ENCODE data around the gene BMP10. TPM values are rescaled to one million over a fixed set of nuclear protein-coding genes. Genes with fewer than 3 reads are reported as not detected.
"Not testable (repeated sequence)": the region's sequence is repeated elsewhere in the genome, so short reads cannot be mapped to it uniquely, and the experiment has no call there.

The BMP10 gene
- total RNA-seq, 1 experiment from 2014 or later = not detected

DNA sequence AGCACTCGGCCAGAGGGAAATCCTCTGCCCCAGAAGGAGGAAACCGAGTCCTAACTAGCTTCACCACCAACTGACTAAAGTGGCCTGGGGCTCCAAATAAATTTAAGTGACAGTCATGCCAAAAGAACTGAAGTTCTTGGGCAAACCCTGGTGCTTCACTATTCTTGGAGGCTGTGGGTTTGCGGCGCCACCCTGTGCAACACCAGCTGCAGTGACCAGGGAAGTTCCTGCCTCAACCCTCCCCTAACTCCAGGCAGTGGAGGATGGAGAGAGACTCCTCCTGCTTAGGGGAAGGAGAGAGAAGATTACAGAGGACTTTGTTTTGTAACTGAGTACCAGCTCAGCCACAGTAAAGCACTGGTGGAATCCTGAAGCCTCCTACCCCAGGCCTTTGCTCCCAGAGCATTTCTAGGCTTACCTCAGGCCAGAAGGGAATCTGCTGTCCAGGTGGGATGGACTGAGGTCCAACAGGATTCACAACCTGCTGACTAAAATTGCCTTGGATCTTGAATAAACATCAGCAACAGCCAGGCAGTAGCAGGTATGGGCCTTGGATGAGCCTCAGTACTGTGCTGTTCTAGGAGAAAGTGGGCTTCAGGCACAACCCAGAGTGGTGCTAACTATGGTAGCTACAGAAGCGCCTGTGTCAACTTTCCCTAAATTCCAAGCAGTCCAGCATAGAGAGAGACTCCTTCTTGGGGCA lies 29.4 kb upstream of the BMP10 start:
- Histone ChIP-seq H3K4me3 (ENCODE audit: low read length) (no peak overlapping the region), H3K9me2 (replicated peaks; ENCODE audit: low read length) (no peaks in the 10 kb centered on the region), H3K9ac (ENCODE audit: low read length) (no peak overlapping the region), H3K27ac (ENCODE audit: low read length) (no peak overlapping the region), H4K20me1 (ENCODE audit: low read length) (no peaks in the 10 kb centered on the region), H3K4me1 (ENCODE audit: insufficient read depth, low read length) (peaks cover 9% of the 10 kb centered on the region; the same call in 1 of the 2 replicates), H3K4me2 (ENCODE audit: low read length) (no peak overlapping the region), H3K79me2 (ENCODE audit: low read length) (no peaks in the 10 kb centered on the region), H3K36me3 (ENCODE audit: low read depth, low read length) (no peaks in the 10 kb centered on the region), H3F3A (ENCODE audit: low read length, unreplicated experiment) (no peaks in the 10 kb centered on the region), H3K27me3 (ENCODE audit: low read length) (no peaks in the 10 kb centered on the region), H3K9me3 (ENCODE audit: low read length) (0 out of 2 replicates have a peak, but pooled peaks cover 5% of the 10 kb centered on the region), H2AFZ (ENCODE audit: low read length) (no peak overlapping the region)
- ATAC-seq (no peak), DNase-seq (no peak)
- ChIA-PET CTCF (no interaction called here), POLR2A (ENCODE audit: unreplicated experiment) (no interaction called here)
- BruUV-seq (replicated peaks) = no TSS peak
- TF ChIP-seq EZH2phosphoT487 (IDR thresholded peaks at IDR 0.05; ENCODE audit: borderline replicate concordance, low read length) (no peak), EZH2 (IDR thresholded peaks at IDR 0.05; ENCODE audit: low read length, unreplicated experiment) (no peak), CTCF (conservative IDR thresholded peaks at IDR 0.05; ENCODE audit: low read depth, low read length) (no peak)
- intact Hi-C loops (cut with micrococcal nuclease) = no loop called here

- H3K27me3 ChIP-seq (ENCODE audit: low read length); DNase-seq; H3K4me1 ChIP-seq (ENCODE audit: insufficient read depth, low read length); H2AFZ ChIP-seq (ENCODE audit: low read length); CTCF ChIA-PET; H3K4me2 ChIP-seq (ENCODE audit: low read length); H3K79me2 ChIP-seq (ENCODE audit: low read length); H3F3A ChIP-seq (ENCODE audit: low read length, unreplicated experiment); intact Hi-C loops (cut with micrococcal nuclease); H3K36me3 ChIP-seq (ENCODE audit: low read depth, low read length); ATAC-seq; BruUV-seq (replicated peaks); H3K9ac ChIP-seq (ENCODE audit: low read length); H4K20me1 ChIP-seq (ENCODE audit: low read length); H3K9me2 ChIP-seq (replicated peaks; ENCODE audit: low read length); H3K27ac ChIP-seq (ENCODE audit: low read length); H3K9me3 ChIP-seq (ENCODE audit: low read length); H3K4me3 ChIP-seq (ENCODE audit: low read length); POLR2A ChIA-PET (ENCODE audit: unreplicated experiment): not testable (repeated sequence)
Observed at GRCh38 chr2:68895981-68896380, 24.8 kb upstream of the BMP10 start.

DNA sequence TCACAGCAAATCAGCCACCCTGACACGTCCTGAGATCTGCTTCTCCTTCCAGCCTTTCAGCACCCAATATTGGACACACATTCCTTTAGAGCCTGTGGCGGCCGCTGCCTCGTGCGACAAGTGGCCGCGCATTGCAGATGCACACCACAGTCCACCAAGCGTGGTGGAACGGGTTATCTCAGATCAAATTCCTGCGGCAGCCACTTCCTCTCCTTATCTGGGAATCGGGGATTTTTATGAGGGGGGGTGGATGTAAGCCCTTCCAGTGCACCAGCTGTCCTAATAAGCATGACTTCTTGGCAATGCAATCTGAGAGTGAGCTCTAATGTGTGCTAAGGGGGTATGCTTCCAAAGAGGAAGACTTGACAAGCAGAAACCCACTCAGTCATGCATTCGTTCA lies 18.3 kb upstream of the BMP10 start:
- TF ChIP-seq EZH2 (IDR thresholded peaks at IDR 0.05; ENCODE audit: low read length, unreplicated experiment) = no peak
- no peak for TF ChIP-seq EZH2phosphoT487 (IDR thresholded peaks at IDR 0.05; ENCODE audit: borderline replicate concordance, low read length)
- TF ChIP-seq CTCF (conservative IDR thresholded peaks at IDR 0.05; ENCODE audit: low read depth, low read length) = no peak
- intact Hi-C loops (cut with micrococcal nuclease) = no loop called here
- Histone ChIP-seq H3K36me3 (ENCODE audit: low read depth, low read length) (no peaks in the 10 kb centered on the region), H3K27ac (ENCODE audit: low read length) (no peak overlapping the region), H2AFZ (ENCODE audit: low read length) (no peak overlapping the region), H3K9me3 (ENCODE audit: low read length) (no peaks in the 10 kb centered on the region), H3K27me3 (ENCODE audit: low read length) (peaks cover 19% of the 10 kb centered on the region), H3K4me1 (ENCODE audit: insufficient read depth, low read length) (no peaks in the 10 kb centered on the region), H3K4me3 (ENCODE audit: low read length) (no peak overlapping the region), H3F3A (ENCODE audit: low read length, unreplicated experiment) (no peaks in the 10 kb centered on the region), H3K79me2 (ENCODE audit: low read length) (no peaks in the 10 kb centered on the region), H3K9ac (ENCODE audit: low read length) (no peak overlapping the region), H4K20me1 (ENCODE audit: low read length) (no peaks in the 10 kb centered on the region), H3K4me2 (ENCODE audit: low read length) (no peak overlapping the region), H3K9me2 (replicated peaks; ENCODE audit: low read length) (no peaks in the 10 kb centered on the region)
- POLR2A ChIA-PET (ENCODE audit: unreplicated experiment) = no interaction called here
- no peak for ATAC-seq
- no TSS peak for BruUV-seq (replicated peaks)
- DNase-seq = no peak
- CTCF ChIA-PET = no interaction called here

Measured in PC-3 (cell line).